MM.1S (cell line): Measurements from ENCODE around the gene GRIK1.

Source experiments
- DNase-seq: peaks from one replicate; pipeline ENCODE4 v3.0.0-alpha.2; 2015
- H2AFZ ChIP-seq: fragments of 300-600 bp; sonication (generic); 2 replicates; pipeline ENCODE4 v1.6.0; 2016; ENCODE audit warnings: antibody characterized with exemption, low read length
- H3F3A ChIP-seq: fragments of 300-600 bp; sonication (generic); 2 replicates; pipeline ENCODE4 v1.6.1; 2016; ENCODE audit warnings: mild to moderate bottlenecking, antibody characterized with exemption, low read length, moderate library complexity, mixed read lengths; ENCODE audit not compliant: insufficient read depth
- H3K27ac ChIP-seq: fragments of 300-600 bp; sonication (generic); 2 replicates; pipeline ENCODE4 v1.5.1; 2016; ENCODE audit warnings: mild to moderate bottlenecking, low read length
- H3K27me3 ChIP-seq: fragments of 300-600 bp; sonication (generic); replicated peaks from 2 replicates; pipeline ENCODE4 v1.6.0; 2016; ENCODE audit warnings: low read length; ENCODE audit not compliant: insufficient read depth
- H3K36me3 ChIP-seq: fragments of 300-600 bp; sonication (generic); replicated peaks from 2 replicates; pipeline ENCODE4 v1.6.1; 2016; ENCODE audit warnings: mild to moderate bottlenecking, low read length, mixed read lengths; ENCODE audit not compliant: insufficient read depth
- H3K4me1 ChIP-seq: fragments of 300-600 bp; sonication (generic); 2 replicates; pipeline ENCODE4 v1.6.1; 2016; ENCODE audit warnings: low read length, mixed read lengths
- H3K4me2 ChIP-seq: fragments of 300-600 bp; sonication (generic); 2 replicates; pipeline ENCODE4 v1.6.0; 2016; ENCODE audit warnings: low read depth, low read length
- H3K4me3 ChIP-seq: fragments of 300-600 bp; sonication (generic); 2 replicates; pipeline ENCODE4 v1.5.1; 2016; ENCODE audit warnings: low read length, mixed read lengths
- H3K79me2 ChIP-seq: fragments of 300-600 bp; sonication (generic); 2 replicates; pipeline ENCODE4 v1.6.1; 2016; ENCODE audit warnings: mixed run types, low read length, mixed read lengths
- H3K9ac ChIP-seq: fragments of 300-600 bp; sonication (generic); 2 replicates; pipeline ENCODE4 v1.6.1; 2016; ENCODE audit warnings: low read length, mixed read lengths
- H3K9me2 ChIP-seq: fragments of 300-600 bp; sonication (generic); replicated peaks from 2 replicates; pipeline ENCODE4 v1.6.1; 2016; ENCODE audit warnings: mild to moderate bottlenecking, low read length, mixed read lengths; ENCODE audit not compliant: insufficient read depth
- H3K9me3 ChIP-seq: fragments of 300-600 bp; sonication (generic); replicated peaks from 2 replicates; pipeline ENCODE4 v1.6.1; 2016; ENCODE audit warnings: mild to moderate bottlenecking, low read length, mixed read lengths; ENCODE audit not compliant: insufficient read depth
- H4K20me1 ChIP-seq: fragments of 300-600 bp; sonication (generic); 2 replicates; pipeline ENCODE4 v1.6.1; 2016; ENCODE audit warnings: mild to moderate bottlenecking, low read length, moderate library complexity, mixed read lengths; ENCODE audit not compliant: insufficient read depth
- EZH2 ChIP-seq: fragments of 300-600 bp; sonication (generic); optimal IDR thresholded peaks from 2 replicates; pipeline ENCODE3; 2017; ENCODE audit warnings: low read depth, mild to moderate bottlenecking, antibody characterized with exemption, low read length, mixed read lengths
- EZH2phosphoT487 ChIP-seq: fragments of 300-600 bp; sonication (generic); IDR thresholded peaks from 2 replicates; pipeline ENCODE4 v1.6.1; 2018; ENCODE audit warnings: antibody characterized with exemption, low read length
- TF ChIP-seq, protein P1 (sequence below): fragments of 300-600 bp; sonication (generic); IDR thresholded peaks from 2 replicates; pipeline ENCODE4 v1.5.1; 2016; ENCODE audit warnings: antibody characterized with exemption, low read length, mixed read lengths

Gene GRIK1

DNA sequence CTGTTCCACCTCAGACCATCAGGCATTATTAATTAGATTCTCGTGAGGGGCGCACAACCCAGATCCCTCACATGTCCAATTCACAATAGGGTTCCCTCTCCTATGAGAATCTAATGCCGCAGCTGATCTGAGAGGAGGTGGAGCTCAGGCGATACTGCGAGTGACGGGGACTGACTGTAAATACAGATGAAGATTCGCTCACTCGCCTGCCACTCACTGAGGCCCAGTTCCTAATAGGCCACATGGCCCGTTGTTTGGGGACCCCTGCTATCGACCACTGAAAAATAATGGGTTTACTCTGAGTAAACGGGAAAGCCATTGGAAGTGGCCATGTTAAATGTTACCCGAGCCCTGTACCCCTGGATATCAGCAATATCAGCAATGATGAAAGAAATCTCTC is 65.9 kb downstream of the GRIK1 start:
- H3K27ac ChIP-seq, result no peak overlapping the region
- H2AFZ ChIP-seq, result no peak overlapping the region
- H3K4me1 ChIP-seq, result no peaks in the 10 kb centered on the region
- H3K4me2 ChIP-seq, result no peak overlapping the region
- no peaks in the 10 kb centered on the region for H3K36me3 ChIP-seq
- H4K20me1 ChIP-seq, result no peaks in the 10 kb centered on the region
- H3K27me3 ChIP-seq, result no peaks in the 10 kb centered on the region
- no peak for TF ChIP-seq EZH2phosphoT487
- TF ChIP-seq EZH2, result no peak
- TF ChIP-seq, protein P1, sequence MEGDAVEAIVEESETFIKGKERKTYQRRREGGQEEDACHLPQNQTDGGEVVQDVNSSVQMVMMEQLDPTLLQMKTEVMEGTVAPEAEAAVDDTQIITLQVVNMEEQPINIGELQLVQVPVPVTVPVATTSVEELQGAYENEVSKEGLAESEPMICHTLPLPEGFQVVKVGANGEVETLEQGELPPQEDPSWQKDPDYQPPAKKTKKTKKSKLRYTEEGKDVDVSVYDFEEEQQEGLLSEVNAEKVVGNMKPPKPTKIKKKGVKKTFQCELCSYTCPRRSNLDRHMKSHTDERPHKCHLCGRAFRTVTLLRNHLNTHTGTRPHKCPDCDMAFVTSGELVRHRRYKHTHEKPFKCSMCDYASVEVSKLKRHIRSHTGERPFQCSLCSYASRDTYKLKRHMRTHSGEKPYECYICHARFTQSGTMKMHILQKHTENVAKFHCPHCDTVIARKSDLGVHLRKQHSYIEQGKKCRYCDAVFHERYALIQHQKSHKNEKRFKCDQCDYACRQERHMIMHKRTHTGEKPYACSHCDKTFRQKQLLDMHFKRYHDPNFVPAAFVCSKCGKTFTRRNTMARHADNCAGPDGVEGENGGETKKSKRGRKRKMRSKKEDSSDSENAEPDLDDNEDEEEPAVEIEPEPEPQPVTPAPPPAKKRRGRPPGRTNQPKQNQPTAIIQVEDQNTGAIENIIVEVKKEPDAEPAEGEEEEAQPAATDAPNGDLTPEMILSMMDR, result no peak
- H3K9me3 ChIP-seq, result no peaks in the 10 kb centered on the region
- H3K4me3 ChIP-seq, result no peak overlapping the region
- H3K9me2 ChIP-seq, result no peaks in the 10 kb centered on the region
- no peak overlapping the region for H3K9ac ChIP-seq
- H3K79me2 ChIP-seq, result no peaks in the 10 kb centered on the region
- no peaks in the 10 kb centered on the region for H3F3A ChIP-seq
- no peak for DNase-seq

DNA sequence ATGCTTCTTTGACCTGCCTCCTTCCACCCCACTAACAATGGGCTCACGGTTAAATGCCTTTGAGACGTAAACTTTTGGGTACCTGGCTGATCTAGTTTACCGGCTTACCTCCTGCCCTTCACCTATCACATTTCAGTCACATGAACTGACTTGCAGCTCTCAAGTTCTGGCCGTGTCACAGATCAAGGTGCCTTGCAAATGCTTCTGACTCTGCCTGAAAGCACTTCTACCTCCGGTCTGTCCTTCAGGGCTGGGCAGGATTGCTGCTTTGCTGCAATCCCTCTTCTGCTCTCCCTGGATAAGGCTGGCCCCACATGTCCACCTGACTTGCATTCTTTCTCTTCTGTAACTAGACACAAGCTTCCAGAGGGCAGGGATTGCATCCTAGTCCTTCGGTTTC is 69.0 kb downstream of the GRIK1 start:
- H3K79me2 ChIP-seq, result no peaks in the 10 kb centered on the region
- no peaks in the 10 kb centered on the region for H4K20me1 ChIP-seq
- H3K9me3 ChIP-seq, result no peaks in the 10 kb centered on the region
- no peaks in the 10 kb centered on the region for H3F3A ChIP-seq
- H3K4me2 ChIP-seq, result no peak overlapping the region
- H3K36me3 ChIP-seq, result no peaks in the 10 kb centered on the region
- no peak for DNase-seq
- H3K4me1 ChIP-seq, result no peaks in the 10 kb centered on the region
- no peak overlapping the region for H3K4me3 ChIP-seq
- H3K27ac ChIP-seq, result no peak overlapping the region
- TF ChIP-seq EZH2phosphoT487 (no peak), EZH2 (no peak)
- TF ChIP-seq, protein P1, result no peak
- H3K27me3 ChIP-seq, result no peaks in the 10 kb centered on the region
- no peak overlapping the region for H2AFZ ChIP-seq
- no peaks in the 10 kb centered on the region for H3K9me2 ChIP-seq
- H3K9ac ChIP-seq, result no peak overlapping the region

DNA sequence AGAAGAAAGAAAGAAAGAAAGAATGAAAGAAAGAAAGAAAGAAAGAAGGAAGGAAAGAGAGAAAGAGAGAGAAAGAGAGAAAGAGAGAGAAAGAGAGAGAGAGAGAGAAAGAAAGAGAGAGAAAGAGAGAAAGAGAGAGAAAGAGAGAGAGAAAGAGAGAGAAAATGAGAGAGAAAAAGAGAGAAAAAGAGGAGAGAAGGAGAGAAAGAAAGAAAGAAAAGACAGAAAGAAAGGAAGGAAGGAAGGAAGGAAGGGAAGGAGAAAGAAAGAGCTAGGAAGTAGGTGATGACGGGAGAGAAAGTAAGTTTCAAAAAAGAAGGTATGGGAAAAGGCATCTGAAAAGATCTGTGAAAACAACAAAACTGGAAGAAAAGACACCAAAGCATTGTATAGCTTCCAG is 72.0 kb downstream of the GRIK1 start:
- Histone ChIP-seq H3K27ac (no peak overlapping the region), H3K9me3 (no peaks in the 10 kb centered on the region), H3K79me2 (no peaks in the 10 kb centered on the region), H3F3A (no peaks in the 10 kb centered on the region), H3K9ac (no peak overlapping the region), H2AFZ (no peak overlapping the region), H3K36me3 (no peaks in the 10 kb centered on the region), H3K27me3 (no peaks in the 10 kb centered on the region), H3K4me1 (no peaks in the 10 kb centered on the region), H3K9me2 (no peaks in the 10 kb centered on the region), H3K4me2 (no peak overlapping the region), H4K20me1 (no peaks in the 10 kb centered on the region), H3K4me3 (no peak overlapping the region)
- no peak for DNase-seq
- TF ChIP-seq EZH2phosphoT487 (no peak), EZH2 (no peak)
- TF ChIP-seq, protein P1, result no peak

DNA sequence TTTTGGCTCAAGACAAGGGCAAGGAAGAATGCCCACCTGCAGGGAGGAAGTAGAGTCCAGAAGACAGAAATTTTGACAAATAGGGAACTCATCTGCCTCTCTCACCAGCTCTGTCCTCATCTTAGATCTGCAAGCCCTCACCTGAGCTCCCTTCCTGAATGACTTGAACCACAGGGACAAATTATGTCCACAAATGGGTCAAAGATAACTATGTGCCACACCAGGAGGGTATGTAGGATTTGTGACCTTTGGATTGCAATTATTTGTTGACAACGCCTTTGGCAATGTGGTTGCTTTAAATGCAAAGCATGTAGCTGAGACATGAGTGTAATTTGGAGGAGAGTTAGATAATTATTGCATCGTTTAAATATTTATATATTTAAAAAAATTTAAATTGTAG is 79.5 kb downstream of the GRIK1 start:
- no peak overlapping the region for H3K27ac ChIP-seq

More for the DNA sequence above, 79.5 kb downstream of the GRIK1 start:
- Histone ChIP-seq H3K79me2 (no peaks in the 10 kb centered on the region), H3K4me2 (no peak overlapping the region), H3K27me3 (no peaks in the 10 kb centered on the region), H3K9me3 (no peaks in the 10 kb centered on the region), H3K9ac (no peak overlapping the region), H3K9me2 (no peaks in the 10 kb centered on the region), H3F3A (no peaks in the 10 kb centered on the region), H3K36me3 (no peaks in the 10 kb centered on the region), H4K20me1 (no peaks in the 10 kb centered on the region), H2AFZ (no peak overlapping the region), H3K4me1 (no peaks in the 10 kb centered on the region), H3K4me3 (no peak overlapping the region)
- DNase-seq, result no peak
- TF ChIP-seq EZH2phosphoT487, result no peak
- TF ChIP-seq, protein P1, result no peak
- TF ChIP-seq EZH2, result no peak
